GM12801 (cell line): ENCODE measurements around the gene TXNDC2.

ENCODE experiments used
- TF ChIP-seq, protein P1 (sequence below): IDR thresholded peaks from one replicate; pipeline ENCODE4 v1.5.1; 2011; ENCODE audit warnings: control low read depth; ENCODE audit not compliant: insufficient read length; ENCODE audit errors: extremely low read depth

TXNDC2 gene

DNA sequence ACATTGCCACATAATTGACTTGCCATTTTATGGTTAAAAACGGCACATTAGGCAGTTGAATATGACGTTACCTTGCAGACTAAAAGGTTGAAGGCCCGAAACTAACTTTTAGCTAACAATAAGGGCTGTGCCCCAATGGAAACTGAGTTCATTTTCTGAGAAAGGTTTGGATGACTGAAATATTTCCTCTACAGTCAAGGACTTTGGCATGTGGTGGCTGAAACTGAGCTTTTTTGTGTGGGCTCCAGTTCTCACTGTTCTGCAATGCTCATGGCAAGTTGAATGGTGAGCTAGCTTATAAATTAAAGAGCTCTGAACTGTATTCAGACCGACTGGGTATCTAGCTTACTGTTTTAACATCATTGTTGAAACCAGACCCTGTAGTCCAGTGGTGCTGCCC, 23.8 kb upstream of the TXNDC2 start:
- TF ChIP-seq, protein P1, sequence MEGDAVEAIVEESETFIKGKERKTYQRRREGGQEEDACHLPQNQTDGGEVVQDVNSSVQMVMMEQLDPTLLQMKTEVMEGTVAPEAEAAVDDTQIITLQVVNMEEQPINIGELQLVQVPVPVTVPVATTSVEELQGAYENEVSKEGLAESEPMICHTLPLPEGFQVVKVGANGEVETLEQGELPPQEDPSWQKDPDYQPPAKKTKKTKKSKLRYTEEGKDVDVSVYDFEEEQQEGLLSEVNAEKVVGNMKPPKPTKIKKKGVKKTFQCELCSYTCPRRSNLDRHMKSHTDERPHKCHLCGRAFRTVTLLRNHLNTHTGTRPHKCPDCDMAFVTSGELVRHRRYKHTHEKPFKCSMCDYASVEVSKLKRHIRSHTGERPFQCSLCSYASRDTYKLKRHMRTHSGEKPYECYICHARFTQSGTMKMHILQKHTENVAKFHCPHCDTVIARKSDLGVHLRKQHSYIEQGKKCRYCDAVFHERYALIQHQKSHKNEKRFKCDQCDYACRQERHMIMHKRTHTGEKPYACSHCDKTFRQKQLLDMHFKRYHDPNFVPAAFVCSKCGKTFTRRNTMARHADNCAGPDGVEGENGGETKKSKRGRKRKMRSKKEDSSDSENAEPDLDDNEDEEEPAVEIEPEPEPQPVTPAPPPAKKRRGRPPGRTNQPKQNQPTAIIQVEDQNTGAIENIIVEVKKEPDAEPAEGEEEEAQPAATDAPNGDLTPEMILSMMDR: no peak

DNA sequence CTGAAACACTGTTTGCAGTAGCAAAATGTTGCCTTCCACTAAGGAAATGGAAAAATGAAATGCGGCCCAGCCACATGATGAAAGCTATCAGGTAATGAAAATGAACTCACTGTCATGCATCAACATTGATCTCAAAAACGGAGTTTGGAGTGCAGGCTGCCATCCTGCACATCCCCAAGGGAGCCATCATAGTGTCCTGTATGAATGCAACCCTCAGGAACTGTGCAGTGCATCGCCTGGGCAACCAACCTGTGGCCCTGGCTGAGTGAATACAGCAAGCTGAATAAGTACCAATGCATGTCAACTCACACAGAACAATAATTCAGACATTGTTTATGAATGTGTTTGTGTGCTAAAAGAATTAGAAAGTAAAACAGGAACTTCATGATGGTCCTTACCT, 23.1 kb upstream of the TXNDC2 start:
- TF ChIP-seq, protein P1: no peak

DNA sequence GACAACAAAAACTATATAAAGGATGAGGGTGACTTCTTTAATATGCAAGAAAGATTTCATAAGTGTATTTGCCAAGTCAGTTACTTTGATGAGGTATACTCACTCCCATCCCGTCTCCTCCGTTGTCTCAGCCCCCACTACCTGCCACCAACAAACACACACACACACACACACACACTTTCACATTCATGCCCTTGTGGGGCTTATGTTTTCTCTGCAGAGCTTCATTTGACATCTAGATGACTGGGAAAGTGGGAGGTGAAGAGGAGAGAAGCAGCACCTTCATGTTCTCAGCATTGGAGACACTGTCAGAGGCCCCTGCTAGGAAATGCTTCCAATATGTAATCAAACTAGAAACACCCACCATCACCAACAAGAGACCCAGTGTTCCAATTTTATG, 22.5 kb upstream of the TXNDC2 start:
- TF ChIP-seq, protein P1: no peak

GRCh38 chr18:9865764-9866490, 19.8 kb upstream of the TXNDC2 start:
- TF ChIP-seq, protein P1: no peak

GRCh38 chr18:9866627-9867026, 19.1 kb upstream of the TXNDC2 start:
- TF ChIP-seq, protein P1: no peak

- TF ChIP-seq, protein P1: no peak
These were observed 18.6 kb upstream of the TXNDC2 start for GRCh38 chr18:9867071-9867594.

- TF ChIP-seq, protein P1: no peak
These were observed 16.7 kb upstream of the TXNDC2 start for GRCh38 chr18:9868857-9869714.
